Kidney epithelial cell (primary cell): Measurements from ENCODE around the gene DENND1A. TPM values are rescaled to one million over a fixed set of nuclear protein-coding genes. Genes with fewer than 3 reads are reported as not detected.

Experiments used
- DNase-seq: peaks from one replicate; pipeline ENCODE4 v3.0.0-alpha.2; 2010; ENCODE audit warnings: low read depth
- H3K27me3 ChIP-seq: 2 replicates; pipeline ENCODE4 v1.6.0; 2011; ENCODE audit warnings: low read length; ENCODE audit not compliant: control insufficient read depth, insufficient read depth
- H3K36me3 ChIP-seq: 2 replicates; pipeline ENCODE4 v1.5.1; 2011; ENCODE audit warnings: low read length; ENCODE audit not compliant: control insufficient read depth, insufficient read depth
- H3K4me3 ChIP-seq: 2 replicates; pipeline ENCODE4 v1.5.1; 2011; ENCODE audit warnings: low read depth, mild to moderate bottlenecking, control low read depth, low read length
- total RNA-seq: library from RNA; depleted of rRNA; stranded (reverse); fragments of >200 nt; gene quantifications from 2 replicates; pipeline ENCODE4 v1.2.3, GENCODE V29; 2015
- TF ChIP-seq, protein P1 (sequence below): IDR thresholded peaks from 2 replicates; pipeline ENCODE4 v1.5.1; 2011; ENCODE audit warnings: mild to moderate bottlenecking, moderate library complexity, low read length, control low read depth, inconsistent platforms; ENCODE audit not compliant: insufficient read depth, poor library complexity, severe bottlenecking

DENND1A gene
- total RNA-seq, 1 donor from 2014 or later: 14.5 TPM

DNA sequence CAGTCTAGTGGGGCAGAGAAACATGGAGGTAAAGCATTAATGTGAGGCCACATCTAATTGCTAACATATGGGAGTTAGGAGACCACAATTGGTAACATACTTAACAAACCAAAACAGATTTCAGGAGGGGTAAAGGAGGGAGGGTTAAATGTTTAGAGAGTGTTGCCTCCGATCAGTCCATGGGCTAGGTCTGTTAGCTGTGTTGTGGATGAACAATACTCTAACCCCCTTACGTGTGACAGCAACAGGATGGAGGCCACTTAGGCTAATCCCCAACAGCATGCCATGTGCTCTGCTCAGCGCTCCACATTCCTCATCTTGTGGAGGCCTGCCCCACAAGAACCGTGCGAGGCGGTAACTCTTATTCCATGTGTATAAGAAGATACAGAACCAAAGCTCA, 406.9 kb downstream of the DENND1A start:
- H3K36me3 ChIP-seq: no peaks in the 10 kb centered on the region
- TF ChIP-seq, protein P1, sequence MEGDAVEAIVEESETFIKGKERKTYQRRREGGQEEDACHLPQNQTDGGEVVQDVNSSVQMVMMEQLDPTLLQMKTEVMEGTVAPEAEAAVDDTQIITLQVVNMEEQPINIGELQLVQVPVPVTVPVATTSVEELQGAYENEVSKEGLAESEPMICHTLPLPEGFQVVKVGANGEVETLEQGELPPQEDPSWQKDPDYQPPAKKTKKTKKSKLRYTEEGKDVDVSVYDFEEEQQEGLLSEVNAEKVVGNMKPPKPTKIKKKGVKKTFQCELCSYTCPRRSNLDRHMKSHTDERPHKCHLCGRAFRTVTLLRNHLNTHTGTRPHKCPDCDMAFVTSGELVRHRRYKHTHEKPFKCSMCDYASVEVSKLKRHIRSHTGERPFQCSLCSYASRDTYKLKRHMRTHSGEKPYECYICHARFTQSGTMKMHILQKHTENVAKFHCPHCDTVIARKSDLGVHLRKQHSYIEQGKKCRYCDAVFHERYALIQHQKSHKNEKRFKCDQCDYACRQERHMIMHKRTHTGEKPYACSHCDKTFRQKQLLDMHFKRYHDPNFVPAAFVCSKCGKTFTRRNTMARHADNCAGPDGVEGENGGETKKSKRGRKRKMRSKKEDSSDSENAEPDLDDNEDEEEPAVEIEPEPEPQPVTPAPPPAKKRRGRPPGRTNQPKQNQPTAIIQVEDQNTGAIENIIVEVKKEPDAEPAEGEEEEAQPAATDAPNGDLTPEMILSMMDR: no peak
- DNase-seq: no peak
- no peaks in the 10 kb centered on the region for H3K27me3 ChIP-seq
- no peak overlapping the region for H3K4me3 ChIP-seq

DNA sequence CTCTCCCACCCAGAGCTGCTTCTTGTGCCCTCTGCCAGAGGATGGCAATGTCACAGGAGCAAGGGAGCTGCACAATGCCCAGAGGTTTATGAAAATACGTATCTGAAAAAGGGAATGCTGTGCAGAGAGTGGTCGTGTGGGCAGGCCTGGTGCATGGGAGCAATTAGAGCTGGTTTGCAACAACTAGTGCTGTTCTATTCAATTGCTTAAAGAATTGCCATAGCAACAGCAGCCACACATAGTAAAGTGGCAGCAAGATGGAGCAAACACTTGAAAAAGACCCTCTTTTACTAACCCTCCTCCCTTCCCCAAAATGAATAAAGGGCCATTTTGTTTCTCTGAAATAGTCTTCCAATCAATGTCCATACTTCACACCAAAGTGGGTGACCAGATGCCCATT, 407.7 kb downstream of the DENND1A start:
- Histone ChIP-seq H3K36me3 (no peaks in the 10 kb centered on the region), H3K27me3 (no peaks in the 10 kb centered on the region), H3K4me3 (no peak overlapping the region)
- DNase-seq: no peak
- TF ChIP-seq, protein P1: no peak

DNA sequence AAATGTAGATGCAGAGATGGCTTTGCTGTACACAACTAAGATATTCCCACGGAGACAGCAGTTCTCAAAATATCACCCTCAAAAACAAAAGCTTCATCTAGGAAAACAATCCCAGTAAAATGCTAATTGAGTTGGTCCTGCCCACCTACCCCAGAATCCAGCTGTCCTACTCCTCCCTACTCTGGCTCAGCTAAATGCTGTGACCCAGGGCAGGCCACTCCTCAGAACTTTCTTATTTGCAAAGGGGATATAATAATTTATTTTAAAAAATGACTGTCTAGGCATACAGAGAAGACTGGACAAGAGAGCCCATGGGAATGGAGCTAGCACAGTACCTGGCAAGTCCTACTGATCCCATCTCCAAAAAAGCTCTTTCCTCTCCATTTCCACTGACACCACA, 411.6 kb downstream of the DENND1A start:
- Histone ChIP-seq H3K27me3 (no peaks in the 10 kb centered on the region), H3K36me3 (no peaks in the 10 kb centered on the region), H3K4me3 (no peak overlapping the region)
- TF ChIP-seq, protein P1: no peak
- no peak for DNase-seq

DNA sequence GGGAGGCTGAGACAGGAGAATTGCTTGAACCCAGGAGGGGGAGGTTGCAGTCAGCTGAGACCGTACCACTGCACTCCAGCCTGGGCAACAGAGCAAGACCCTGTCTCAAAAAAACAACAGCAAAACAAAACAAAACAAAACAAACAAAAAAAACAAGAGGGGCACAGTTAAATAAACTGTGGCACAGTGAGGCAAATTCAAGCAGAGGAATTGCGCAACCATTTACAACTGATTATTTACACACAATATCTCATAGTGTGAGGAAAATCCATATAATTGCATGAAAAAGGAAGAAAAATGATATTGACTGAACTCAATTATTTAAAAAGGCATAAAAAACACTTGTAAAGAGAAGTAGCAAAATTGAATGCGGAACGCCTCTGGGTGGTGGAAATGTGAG, 412.4 kb downstream of the DENND1A start:
- no peaks in the 10 kb centered on the region for H3K36me3 ChIP-seq
- no peaks in the 10 kb centered on the region for H3K27me3 ChIP-seq
- no peak for DNase-seq
- no peak overlapping the region for H3K4me3 ChIP-seq
- TF ChIP-seq, protein P1: no peak

DNA sequence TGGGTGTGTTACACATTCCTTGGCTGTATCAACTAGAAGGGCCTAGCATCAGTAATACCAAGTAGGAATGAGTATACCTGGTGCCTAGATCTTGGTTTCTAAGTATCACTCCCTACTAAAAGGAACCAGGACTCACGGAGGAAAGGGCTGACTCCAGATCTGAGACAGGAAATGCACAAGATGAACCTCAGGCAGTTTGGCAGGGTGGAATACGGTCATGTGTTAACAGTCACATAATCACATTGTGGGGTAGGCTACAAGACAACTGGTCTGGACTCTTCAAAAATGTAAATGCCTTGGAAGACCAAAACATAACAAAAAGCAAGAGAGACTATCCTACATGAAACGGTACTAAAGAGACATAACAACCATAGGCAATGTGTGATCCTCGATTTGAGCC, 415.2 kb downstream of the DENND1A start:
- no peak overlapping the region for H3K4me3 ChIP-seq
- H3K27me3 ChIP-seq: no peaks in the 10 kb centered on the region
- DNase-seq: no peak
- TF ChIP-seq, protein P1: no peak
- no peaks in the 10 kb centered on the region for H3K36me3 ChIP-seq

DNA sequence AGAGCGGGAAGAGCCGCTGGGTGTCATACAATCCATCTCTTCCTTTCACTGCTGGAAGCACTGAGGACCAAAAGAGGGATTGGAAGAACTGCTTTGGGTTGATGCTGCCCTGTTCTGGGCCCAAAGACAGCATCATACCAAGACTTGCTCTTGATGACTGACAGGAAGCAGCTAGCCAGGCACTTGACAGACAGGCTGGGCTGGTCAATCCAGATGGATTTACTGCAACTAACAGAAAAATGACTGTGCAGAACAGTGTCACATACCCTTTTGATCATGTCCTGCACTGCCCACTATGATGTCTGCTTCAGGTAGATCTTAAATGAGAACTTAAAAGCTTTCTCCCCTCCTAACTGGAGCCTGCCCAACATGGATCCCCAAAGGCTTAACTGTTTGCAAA, 416.4 kb downstream of the DENND1A start:
- no peaks in the 10 kb centered on the region for H3K36me3 ChIP-seq
- TF ChIP-seq, protein P1: no peak
- DNase-seq: no peak
- no peaks in the 10 kb centered on the region for H3K27me3 ChIP-seq
- H3K4me3 ChIP-seq: no peak overlapping the region
